ENCODE results near the gene OR4B1. TPM values are rescaled to one million over a fixed set of nuclear protein-coding genes. Genes with fewer than 3 reads are reported as not detected.
A peak's percentile ranks its signal among the peaks of the same experiment; 100 is the strongest.

OR4B1 gene
- total RNA-seq, 2 experiments from 2014 or later, result not detected

- H3K79me2 ChIP-seq (ENCODE audit: insufficient read depth, low read depth, low read length), result no peaks in the 10 kb centered on the region
- no peaks in the 10 kb centered on the region for H4K20me1 ChIP-seq (ENCODE audit: insufficient read depth, low read length)
- H3K36me3 ChIP-seq (ENCODE audit: insufficient read depth, low read length), result peaks cover 7% of the 10 kb centered on the region; the same call in 1 of the 2 replicates
- no peaks in the 10 kb centered on the region for H3K9me3 ChIP-seq (ENCODE audit: low read length)
- ChIA-PET POLR2A (interaction anchor here (0.6 kb wide), 1 partner anchor 65 kb away, joined by 5 read pairs; no protein-coding TSS in a partner anchor), CTCF (ENCODE audit: unreplicated experiment) (no interaction called here)
- no peak for TF ChIP-seq EZH2phosphoT487 (IDR thresholded peaks at IDR 0.05; ENCODE audit: borderline replicate concordance, low read depth, low read length)
- TF ChIP-seq, protein P1, sequence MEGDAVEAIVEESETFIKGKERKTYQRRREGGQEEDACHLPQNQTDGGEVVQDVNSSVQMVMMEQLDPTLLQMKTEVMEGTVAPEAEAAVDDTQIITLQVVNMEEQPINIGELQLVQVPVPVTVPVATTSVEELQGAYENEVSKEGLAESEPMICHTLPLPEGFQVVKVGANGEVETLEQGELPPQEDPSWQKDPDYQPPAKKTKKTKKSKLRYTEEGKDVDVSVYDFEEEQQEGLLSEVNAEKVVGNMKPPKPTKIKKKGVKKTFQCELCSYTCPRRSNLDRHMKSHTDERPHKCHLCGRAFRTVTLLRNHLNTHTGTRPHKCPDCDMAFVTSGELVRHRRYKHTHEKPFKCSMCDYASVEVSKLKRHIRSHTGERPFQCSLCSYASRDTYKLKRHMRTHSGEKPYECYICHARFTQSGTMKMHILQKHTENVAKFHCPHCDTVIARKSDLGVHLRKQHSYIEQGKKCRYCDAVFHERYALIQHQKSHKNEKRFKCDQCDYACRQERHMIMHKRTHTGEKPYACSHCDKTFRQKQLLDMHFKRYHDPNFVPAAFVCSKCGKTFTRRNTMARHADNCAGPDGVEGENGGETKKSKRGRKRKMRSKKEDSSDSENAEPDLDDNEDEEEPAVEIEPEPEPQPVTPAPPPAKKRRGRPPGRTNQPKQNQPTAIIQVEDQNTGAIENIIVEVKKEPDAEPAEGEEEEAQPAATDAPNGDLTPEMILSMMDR (conservative IDR thresholded peaks at IDR 0.05; ENCODE audit: low read length), result no peak
- no peak overlapping the region for H3K27ac ChIP-seq (ENCODE audit: low read depth, low read length, poor library complexity, severe bottlenecking)
- peaks cover 12% of the 10 kb centered on the region for H3K4me1 ChIP-seq (ENCODE audit: insufficient read depth, low read length, poor library complexity, severe bottlenecking)
- H3K9me2 ChIP-seq (ENCODE audit: insufficient read depth, low read length), result no peaks in the 10 kb centered on the region
- intact Hi-C loops (cut with micrococcal nuclease; ENCODE audit: unreplicated experiment), result loop anchor here (10.0 kb wide), 1 partner anchor 134 kb away; the partner anchor contains the start of gene OR4S1
- DNase-seq (ENCODE audit: low spot score), result peak; percentile 49
- H3K4me3 ChIP-seq (ENCODE audit: low read depth, low read length, poor library complexity, severe bottlenecking), result no peak overlapping the region
- no TSS peak for BruUV-seq (replicated peaks)
- peak overlapping the region; percentile 4; the same call in 1 of the 2 replicates for H3K4me2 ChIP-seq (ENCODE audit: low read length)
- no peak overlapping the region for H2AFZ ChIP-seq (ENCODE audit: low read length)
Measured at GRCh38 chr11:48170241-48171233, 46.1 kb upstream of the OR4B1 start.

- H3K4me3 ChIP-seq (ENCODE audit: low read depth, low read length, poor library complexity, severe bottlenecking), result no peak overlapping the region
- ChIA-PET POLR2A (interaction anchor here (0.6 to 1.2 kb wide), 3 partner anchors 12 to 475 kb away, joined by 3 to 4 read pairs (median 3); no protein-coding TSS in a partner anchor), CTCF (ENCODE audit: unreplicated experiment) (no interaction called here)
- H3K27ac ChIP-seq (ENCODE audit: low read depth, low read length, poor library complexity, severe bottlenecking), result no peak overlapping the region
- peaks cover 12% of the 10 kb centered on the region for H3K4me1 ChIP-seq (ENCODE audit: insufficient read depth, low read length, poor library complexity, severe bottlenecking)
- H4K20me1 ChIP-seq (ENCODE audit: insufficient read depth, low read length), result no peaks in the 10 kb centered on the region
- H3K9me3 ChIP-seq (ENCODE audit: low read length), result no peaks in the 10 kb centered on the region
- TF ChIP-seq, protein P1 (conservative IDR thresholded peaks at IDR 0.05; ENCODE audit: low read length), result peak; percentile 92
- TF ChIP-seq EZH2phosphoT487 (IDR thresholded peaks at IDR 0.05; ENCODE audit: borderline replicate concordance, low read depth, low read length), result no peak
- H3K79me2 ChIP-seq (ENCODE audit: insufficient read depth, low read depth, low read length), result no peaks in the 10 kb centered on the region
- intact Hi-C loops (cut with micrococcal nuclease; ENCODE audit: unreplicated experiment), result loop anchor here (2.0 to 10.0 kb wide), 2 partner anchors 132 to 238 kb away; partner anchors contain the start of gene OR4S1
- DNase-seq (ENCODE audit: low spot score), result peak; percentile 60
- no peaks in the 10 kb centered on the region for H3K36me3 ChIP-seq (ENCODE audit: insufficient read depth, low read length)
- BruUV-seq (replicated peaks), result no TSS peak
- no peak overlapping the region for H3K4me2 ChIP-seq (ENCODE audit: low read length)
- no peaks in the 10 kb centered on the region for H3K9me2 ChIP-seq (ENCODE audit: insufficient read depth, low read length)
- H2AFZ ChIP-seq (ENCODE audit: low read length), result no peak overlapping the region
Measured at GRCh38 chr11:48172818-48173609, 43.6 kb upstream of the OR4B1 start.
